ENCODE results near the gene MMP19.

Gene MMP19

DNA sequence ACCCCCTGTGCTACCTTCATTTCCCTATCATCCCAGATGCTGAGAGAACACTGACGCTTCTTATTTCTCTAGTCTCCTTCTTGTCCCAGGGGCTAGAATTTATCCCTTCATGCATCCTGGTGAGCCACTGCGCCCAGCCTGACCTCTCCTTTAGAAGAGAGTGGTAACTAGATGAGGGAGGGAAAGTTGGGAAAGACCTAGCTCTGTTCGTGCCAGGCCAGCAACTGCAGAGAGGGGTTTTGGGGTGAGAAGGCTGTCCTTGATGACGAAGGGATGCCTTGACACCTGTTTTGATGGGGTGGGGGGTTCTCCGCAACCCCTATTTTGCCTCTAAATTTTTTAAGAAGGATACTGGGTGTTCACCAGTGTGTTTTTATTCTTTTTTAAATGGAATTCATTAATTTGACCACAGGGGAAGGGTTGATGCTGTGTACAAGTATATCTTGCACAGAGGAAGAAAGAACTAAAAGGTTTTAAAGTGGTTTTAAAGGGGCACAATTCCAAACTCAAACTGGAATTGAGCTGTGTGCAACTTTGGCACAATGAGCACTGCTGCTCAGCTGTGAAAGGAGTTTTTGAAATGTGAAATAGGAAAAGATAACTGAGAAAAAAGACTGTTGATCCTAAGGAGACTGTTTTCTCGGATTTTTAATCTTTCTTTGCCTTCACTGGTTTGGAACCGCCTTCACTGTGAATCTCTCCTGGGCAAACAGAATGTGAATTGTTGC, 7.0 kb upstream of the MMP19 start:
- no peak overlapping the region for H3K4me3 ChIP-seq (ENCODE audit: low read depth, low read length)
- TF ChIP-seq, protein P1, sequence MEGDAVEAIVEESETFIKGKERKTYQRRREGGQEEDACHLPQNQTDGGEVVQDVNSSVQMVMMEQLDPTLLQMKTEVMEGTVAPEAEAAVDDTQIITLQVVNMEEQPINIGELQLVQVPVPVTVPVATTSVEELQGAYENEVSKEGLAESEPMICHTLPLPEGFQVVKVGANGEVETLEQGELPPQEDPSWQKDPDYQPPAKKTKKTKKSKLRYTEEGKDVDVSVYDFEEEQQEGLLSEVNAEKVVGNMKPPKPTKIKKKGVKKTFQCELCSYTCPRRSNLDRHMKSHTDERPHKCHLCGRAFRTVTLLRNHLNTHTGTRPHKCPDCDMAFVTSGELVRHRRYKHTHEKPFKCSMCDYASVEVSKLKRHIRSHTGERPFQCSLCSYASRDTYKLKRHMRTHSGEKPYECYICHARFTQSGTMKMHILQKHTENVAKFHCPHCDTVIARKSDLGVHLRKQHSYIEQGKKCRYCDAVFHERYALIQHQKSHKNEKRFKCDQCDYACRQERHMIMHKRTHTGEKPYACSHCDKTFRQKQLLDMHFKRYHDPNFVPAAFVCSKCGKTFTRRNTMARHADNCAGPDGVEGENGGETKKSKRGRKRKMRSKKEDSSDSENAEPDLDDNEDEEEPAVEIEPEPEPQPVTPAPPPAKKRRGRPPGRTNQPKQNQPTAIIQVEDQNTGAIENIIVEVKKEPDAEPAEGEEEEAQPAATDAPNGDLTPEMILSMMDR (IDR thresholded peaks at IDR 0.05; ENCODE audit: low read depth, low read length): no peak

DNA sequence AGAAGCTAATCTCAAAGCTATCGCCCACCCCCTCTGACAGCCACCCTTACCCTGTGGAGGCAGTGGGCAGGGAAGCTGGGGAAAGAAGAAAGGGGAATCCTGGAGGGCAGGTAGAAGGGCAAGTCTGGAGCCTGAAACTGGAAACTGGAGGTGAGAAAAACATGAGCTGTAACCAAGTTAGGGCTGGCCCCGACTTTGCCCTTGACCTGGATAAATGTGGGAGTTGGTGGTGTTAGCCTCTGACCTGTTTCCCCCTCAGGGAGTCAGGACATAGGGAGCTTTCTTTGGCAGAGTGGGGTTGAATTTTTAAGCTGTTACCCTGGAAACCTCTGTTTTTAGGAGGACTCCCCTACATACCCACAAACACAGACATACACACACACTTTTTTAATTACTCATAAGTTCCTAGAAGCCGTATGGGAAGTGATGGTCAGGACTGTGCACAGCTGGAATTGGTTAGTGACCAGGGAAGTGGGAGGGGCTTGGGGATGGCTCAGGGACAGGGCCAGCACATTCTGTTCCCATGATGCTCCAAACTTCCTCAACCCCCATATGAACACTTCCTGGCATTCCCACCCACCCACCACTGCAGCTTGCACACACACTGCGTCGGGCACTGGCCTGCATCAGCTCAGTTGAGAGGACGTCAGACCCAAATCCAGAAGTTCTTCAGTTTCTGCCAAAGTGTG, 5.0 kb upstream of the MMP19 start:
- H3K4me3 ChIP-seq (ENCODE audit: low read depth, low read length): peak overlapping the region; percentile 33
- TF ChIP-seq, protein P1 (IDR thresholded peaks at IDR 0.05; ENCODE audit: low read depth, low read length): no peak

DNA sequence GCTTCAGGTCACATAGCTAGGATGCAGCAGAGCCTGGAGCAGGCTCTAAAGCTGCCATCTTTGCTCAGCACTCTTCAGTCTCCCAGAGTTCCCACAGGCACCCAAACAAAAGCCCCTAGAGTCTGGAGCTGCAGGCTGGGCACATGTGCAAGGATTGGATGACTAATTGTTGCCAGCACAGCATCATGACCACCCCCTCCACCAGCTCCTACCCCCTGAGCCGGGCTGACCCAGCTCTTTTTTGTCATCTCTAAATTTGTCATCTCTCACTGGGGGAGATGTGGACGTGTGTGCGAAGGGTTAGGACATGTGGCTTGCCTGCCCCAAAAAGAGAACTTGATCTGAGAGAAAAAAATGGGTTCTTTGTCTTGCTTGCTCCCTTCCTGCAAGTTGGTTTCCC, 4.3 kb upstream of the MMP19 start:
- H3K4me3 ChIP-seq (ENCODE audit: low read depth, low read length): no peak overlapping the region
- TF ChIP-seq, protein P1 (IDR thresholded peaks at IDR 0.05; ENCODE audit: low read depth, low read length): no peak

DNA sequence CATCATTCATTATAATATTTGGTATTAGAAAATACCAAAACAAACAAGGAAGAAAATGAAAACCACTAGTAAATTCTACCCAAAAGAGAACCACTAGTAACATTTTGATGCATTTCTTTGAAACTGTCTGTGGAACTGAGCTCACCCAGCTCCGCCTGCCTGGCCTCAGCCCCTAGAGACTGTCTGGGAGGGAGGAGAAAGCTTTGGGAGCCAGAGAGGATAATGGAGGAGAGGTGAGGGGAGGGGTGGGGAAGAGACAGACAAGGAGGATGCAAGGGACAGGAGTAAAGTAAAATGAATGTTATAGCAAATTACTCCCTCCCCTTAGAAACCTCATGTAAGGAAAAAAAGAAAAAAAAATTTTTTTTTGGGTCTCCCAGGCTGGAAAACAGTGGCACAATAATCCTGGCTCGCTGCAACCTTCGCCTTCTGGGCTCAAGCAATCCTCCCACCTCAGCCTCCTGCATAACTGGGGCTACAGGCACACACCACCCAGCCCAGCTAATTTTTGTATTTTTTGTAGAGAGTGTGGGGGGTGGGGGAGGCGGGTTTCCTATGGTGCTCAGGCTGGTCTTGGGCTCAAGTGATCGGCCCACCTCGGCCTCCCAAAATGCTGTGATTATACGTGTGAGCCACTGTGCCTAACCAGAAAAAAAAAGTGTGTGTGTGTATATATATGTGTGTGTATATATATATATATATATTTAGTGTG, 3.2 kb upstream of the MMP19 start:
- no peak overlapping the region for H3K4me3 ChIP-seq (ENCODE audit: low read depth, low read length)
- TF ChIP-seq, protein P1 (IDR thresholded peaks at IDR 0.05; ENCODE audit: low read depth, low read length): no peak

DNA sequence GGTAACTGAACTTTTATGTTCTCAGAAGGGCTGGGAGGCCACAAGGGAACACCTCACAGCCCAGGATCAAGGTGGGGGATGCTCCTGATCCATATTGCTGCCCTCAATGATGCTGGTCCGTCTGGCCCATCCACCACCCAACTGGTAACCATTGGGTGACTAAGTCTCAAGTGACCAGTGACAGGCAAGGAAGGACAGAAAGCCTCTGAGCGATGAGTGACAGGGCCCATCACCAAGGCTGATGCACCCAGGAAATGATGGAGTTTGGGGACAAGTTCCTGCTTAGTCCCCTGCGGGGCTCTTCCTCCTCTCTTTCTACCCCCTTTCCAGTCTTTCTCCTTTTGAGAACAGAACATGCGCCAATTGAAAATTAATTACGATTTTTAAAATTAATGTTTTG, 2.6 kb upstream of the MMP19 start:
- H3K4me3 ChIP-seq (ENCODE audit: low read depth, low read length): no peak overlapping the region
- TF ChIP-seq, protein P1 (IDR thresholded peaks at IDR 0.05; ENCODE audit: low read depth, low read length): no peak

DNA sequence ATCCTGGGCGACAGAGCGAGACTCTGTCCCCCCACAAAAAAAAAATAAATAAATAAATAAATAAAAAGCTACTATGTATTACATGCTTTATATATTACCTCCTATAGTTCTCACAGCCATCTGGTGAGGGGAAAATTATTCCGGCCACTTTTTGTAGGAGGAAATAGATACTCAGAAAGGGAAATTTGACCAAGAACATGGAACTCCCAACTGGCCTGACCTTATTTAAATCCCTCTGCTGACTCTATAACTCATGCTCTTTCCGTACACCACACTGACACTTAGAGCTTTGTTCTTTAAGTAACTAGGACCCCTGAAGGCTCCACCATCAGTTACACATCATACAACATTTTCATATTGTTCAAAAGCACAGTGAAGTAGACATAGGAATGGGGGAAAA, 2.2 kb upstream of the MMP19 start:
- no peak overlapping the region for H3K4me3 ChIP-seq (ENCODE audit: low read depth, low read length)
- TF ChIP-seq, protein P1 (IDR thresholded peaks at IDR 0.05; ENCODE audit: low read depth, low read length): no peak

DNA sequence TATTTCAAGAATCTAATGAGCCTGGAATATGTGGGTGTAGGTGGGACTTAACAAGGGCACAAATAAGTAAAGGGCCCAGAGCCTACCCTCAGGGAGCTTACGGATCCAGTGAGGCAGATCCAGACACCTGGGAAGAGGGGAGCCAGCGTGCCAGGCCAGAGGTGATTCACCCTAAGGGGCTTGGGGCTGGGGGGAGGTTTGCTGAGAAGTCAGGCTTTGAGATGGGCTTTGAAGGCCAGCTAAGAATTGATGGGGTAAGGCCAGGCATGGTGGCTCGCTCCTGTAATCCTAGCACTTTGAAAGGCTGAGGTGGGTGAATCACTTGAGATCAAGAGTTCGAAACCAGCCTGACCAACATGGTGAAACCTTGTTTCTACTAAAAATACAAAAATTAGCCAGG, 695 bp upstream of the MMP19 start:
- H3K4me3 ChIP-seq (ENCODE audit: low read depth, low read length): no peak overlapping the region
- TF ChIP-seq, protein P1 (IDR thresholded peaks at IDR 0.05; ENCODE audit: low read depth, low read length): no peak
